Activated CD8-positive, alpha-beta memory T cell treated with anti-CD3 and anti-CD28 coated beads, Interleukin-2, amount 50 U/mL, for 48 hours (primary cell): ENCODE data around the gene UBE2A.

Experiments
- DNase-seq: peaks from one replicate; pipeline ENCODE4 v3.0.0-alpha.2; 2020

UBE2A gene

GRCh38 chrX:119574394-119575266 lies at the start of gene UBE2A:
Gene UBE2A, plus strand, starts transcription at chrX:119574563. Its CDS starts 149 bp downstream, at chrX:119574712.
- DNase-seq: peak; percentile 89

DNA sequence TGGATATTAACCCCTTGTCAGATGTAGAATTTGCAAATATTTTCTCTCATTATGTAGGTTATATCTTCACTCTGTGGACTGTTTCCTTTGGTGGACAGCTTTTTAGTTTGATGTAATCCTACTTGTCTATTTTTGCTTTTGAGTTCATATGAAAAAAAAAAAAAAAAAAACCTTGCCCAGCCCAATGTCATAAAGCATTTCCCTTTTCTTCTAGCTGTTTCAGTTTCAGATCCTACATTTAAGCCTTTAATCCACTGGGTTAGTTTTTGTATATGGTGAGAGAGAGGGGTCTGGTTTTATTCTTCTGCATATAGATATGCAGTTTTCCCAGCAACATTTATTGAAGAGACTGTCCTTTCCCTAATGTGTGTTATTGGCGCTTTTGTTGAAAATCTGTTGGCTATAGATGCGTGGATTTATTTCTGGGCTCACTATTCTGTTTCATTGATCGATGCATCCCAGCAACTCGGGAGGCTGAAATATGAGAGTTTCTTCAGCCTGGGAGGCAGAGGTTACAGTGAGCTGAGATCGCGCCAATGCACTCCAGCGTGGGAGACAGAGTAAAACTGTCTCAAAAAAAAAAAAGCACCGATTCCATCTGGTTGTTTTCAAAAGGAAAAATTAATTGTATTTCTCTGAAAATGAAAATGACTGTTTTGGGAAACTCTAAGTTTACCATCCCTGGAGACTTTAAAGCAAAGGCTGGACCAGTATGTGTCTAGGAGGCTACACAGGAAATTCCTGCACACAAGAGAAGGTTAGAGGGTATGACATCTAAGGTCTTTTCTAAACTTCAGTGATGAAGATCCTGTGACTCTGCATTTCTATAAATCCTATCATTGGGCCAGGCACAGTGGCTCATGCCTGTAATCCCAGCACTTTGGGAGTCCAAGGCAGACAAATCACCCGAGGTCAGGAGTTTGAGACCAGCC lies 44.8 kb upstream of the UBE2A start:
- DNase-seq: no peak

- DNase-seq: no peak
These were observed 36.9 kb upstream of the UBE2A start for GRCh38 chrX:119537487-119537886.

DNA sequence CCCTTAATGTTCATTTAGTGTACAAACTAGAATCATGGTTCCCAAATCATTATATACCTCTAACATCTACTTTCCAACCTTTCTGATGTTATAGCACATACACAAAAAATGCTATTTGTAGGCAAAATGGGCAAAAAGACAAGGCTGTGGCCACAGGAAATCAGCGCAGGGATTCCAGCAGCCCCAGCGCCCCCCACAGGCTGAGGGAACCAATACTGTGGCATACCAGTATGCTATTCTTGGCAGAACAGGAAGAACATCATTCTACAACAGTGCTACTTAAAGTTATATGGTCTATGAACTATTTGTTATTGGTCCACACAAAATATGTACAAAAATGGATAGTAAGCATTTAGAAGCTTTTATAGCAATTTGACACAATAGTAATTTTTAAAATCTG lies 34.5 kb upstream of the UBE2A start:
- DNase-seq: no peak

DNA sequence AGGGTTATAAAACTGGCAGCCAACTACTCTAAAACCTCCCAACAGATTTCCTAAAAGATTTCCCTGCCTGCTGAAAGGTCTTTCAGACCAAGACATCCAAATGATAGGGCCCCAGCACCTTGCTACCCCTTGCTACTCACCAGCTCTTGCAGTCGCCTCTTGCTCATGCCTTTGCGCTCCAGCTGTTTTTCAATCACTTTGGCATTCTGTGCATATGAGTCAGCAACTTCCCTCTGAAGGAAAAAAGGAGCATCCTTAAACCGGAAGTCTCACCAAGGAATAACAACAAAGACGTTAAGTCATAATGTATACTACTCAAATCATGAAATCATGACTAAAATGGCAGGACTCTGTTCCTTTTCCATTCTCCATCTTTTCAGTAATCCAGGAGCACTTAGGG lies 33.2 kb upstream of the UBE2A start:
- DNase-seq: no peak

DNA sequence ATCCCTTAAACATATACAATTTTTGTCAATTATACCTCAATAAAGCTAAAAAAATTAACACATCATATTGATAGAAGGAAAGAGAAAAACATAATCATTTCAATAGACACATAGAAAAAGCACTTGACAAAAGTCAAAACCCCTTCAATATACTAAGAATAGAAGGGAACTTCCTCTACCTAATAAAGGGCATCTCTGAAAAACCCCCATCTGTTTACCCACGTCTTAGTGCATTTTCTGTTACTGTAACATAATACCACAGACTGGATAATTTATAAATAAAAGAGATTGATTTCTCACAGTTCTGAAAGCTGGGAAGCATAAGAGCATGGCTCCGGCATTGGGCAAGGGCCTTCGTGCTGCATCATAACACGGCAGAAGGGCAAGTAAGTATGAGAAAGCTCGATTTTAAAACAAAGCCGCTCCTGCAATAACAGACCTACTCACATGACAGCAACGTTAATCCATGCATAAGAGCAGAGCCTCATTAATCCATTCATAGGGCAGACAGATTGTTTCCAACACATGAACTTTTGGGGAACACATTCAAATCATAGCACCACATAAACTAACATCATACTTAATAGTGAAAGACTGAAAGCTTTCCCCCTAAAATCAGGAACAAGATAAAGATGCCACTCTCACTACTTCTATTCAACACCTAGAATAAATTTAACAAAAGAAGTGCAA lies 24.9 kb upstream of the UBE2A start:
- no peak for DNase-seq

DNA sequence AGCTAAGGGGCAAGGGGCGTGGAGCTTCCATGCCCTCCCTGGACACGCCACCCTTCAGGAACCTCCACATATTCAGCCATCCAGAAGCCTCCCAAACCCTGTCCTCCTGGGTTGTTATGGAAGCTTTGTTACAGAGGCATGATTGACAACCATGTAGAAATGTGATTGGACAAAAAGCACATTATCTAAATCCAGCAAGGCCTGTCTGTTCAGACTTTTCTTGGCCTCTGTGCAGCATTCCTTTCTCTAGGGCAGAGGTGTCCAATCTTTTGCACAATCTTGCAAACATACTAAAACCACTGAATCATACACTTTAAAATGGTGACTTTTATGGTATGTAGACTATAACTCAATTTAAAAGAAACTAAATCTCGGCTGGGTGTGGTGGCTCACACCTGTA lies 21.9 kb upstream of the UBE2A start:
- no peak for DNase-seq

DNA sequence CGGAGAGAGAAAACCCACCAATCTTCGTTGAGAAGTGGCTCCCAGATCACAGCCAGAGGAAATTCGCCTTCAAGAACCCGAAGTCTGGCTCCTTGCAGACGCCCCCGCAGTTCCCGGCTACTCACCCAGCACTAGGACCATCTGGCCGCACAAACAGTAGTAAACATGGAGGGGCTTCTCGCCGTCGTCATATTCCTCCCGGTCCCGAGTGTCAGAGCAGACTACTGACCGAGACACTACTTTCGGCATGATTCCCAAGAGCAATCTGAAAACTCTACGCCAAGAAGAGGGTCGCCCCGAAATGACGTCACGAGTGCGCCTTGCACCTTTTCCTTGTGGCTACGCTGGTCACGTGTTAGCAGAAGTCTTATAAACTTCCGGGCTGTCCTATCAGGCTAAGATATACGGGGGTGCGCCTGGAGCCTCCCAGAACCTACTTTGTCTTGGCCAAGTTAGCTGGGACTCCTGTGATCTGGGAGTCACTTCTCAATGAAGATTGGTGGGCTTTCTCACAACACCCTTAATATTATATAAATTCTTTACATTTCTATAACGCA lies 9.2 kb upstream of the UBE2A start, which contains the start of gene STEEP1:
Gene STEEP1, minus strand, starts transcription at position 303 of the 557 bp plus-strand sequence. Its CDS starts 54 bp downstream, at position 249.
- peak; percentile 89 for DNase-seq

GRCh38 chrX:119570351-119570835 lies 4.0 kb upstream of the UBE2A start:
- no peak for DNase-seq

DNA sequence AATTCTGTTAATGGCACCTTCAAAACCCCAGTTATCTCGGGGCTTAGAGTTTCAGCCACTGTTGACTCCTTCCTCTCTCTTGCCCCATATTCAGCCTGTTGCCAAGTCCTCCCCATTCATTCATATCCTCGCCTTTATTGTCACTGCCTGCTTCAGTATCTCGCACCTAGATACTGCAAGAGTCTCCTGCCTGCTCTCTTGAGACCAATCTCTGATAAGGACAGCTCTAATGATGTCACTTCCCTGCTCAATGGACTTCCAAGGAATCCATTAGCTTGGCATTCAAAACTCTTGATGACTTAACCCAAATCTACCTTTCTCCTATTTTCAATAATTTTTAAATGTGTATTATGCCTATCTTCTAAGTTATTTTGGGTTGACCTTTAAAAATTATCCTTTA lies 1.1 kb upstream of the UBE2A start:
- no peak for DNase-seq

GRCh38 chrX:119573840-119574393 lies 446 bp upstream of the UBE2A start:
- no peak for DNase-seq

- DNase-seq: no peak
These were observed 5.1 kb downstream of the UBE2A start for GRCh38 chrX:119579414-119579813.

DNA sequence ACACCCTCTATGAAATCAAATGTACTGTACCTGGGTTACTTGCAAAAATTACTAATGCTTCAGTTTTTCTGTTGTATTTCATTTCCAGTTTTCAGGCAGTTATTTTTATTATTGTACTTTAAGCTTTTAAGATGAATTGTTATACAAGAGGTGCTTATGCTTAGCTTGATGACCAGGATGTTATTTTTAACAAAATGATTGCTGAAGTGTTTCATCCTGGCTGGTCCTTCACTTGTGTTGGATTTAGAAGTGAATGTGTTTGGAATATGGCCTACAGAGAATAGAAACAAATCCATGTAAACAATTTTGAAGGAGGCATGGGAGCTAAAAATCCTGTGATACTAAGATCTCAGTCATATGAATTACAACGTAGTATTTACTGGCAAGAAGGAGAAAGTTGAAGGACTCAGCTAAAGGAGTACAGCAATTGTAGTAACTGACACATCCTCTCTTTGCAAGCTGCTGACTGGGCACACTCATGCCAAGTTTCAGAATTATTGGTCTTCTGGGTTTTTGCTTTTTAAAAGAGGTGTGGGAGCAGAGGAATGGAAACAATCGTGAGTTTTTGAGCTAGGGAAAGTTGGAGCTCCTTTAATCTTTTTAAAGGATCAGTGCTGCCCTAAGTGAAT lies 9.2 kb downstream of the UBE2A start:
- no peak for DNase-seq

- no peak for DNase-seq
These were observed 15.4 kb downstream of the UBE2A start for GRCh38 chrX:119589810-119590209.

- DNase-seq: no peak
These were observed 28.4 kb downstream of the UBE2A start for GRCh38 chrX:119602701-119603255.

DNA sequence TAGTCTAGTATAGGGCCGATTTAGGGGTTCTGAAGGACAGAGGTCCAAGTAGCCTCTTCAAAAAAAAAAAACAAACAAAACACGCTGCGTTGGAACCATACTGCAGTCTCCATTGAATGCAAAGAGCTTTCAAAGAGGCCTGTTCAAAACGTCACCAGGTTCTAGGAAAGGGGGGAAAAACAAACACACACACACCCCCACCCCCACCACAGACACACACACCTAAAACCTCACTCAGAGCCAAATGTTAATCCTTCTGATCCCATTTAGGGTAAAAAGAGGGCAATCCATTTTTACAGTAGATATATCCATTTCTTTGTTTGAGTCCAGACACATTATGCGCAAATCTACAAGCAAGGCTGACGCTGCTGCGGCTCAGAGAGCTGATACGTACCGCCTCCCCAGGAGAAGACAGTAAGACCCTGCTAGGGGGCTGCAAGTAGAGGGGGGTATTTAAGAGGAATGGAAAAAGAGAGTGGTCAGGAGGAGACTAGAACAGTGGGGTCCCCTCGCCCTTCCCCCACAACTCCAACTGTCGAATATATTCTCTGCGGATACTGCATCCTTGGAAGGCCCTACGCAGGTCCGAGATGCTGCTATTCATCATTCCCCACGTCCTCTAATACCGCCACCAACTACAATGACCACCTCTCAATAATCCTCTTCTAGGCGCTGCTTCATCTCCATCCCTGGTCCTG lies 30.6 kb downstream of the UBE2A start:
- DNase-seq: no peak

DNA sequence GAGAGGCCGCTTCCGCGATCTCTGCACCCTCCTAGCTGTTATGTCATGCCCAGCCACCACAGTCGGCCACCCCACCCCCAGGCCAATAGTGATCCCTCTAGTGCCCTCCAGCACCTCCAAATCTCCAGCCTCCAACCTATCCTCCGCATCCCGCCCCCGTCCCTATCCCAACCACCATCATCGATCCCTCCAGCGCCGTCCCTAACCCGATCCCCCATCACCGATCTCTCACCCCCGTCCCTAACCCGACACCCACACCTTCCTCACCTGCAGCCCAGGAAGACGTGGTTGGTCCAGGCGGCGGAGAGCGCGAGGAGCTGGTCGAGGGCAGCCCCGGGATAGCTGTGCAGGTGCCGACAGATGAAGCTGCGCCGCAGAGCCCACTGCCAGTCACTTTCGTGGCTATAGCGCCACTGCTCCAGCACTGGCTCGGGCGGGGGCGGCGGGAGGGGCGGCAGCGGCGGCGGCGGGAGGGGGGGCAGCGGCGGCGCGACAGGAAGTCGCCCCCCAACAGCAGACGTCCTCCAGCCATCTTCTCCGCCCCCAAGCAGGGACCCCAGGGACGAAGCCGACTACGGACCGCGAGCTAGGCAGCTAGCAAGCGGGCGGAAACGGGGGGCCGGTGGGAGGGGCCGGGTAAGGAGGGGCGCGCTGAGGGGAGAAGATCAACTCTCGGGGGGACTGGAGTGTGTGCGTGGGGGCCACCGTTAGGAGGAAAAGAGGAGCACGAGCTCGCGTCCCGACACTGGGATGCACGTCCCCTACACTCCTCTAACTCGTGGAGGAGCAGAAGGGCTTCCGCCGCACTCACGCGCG lies 31.3 kb downstream of the UBE2A start:
- DNase-seq: peak; percentile 62

DNA sequence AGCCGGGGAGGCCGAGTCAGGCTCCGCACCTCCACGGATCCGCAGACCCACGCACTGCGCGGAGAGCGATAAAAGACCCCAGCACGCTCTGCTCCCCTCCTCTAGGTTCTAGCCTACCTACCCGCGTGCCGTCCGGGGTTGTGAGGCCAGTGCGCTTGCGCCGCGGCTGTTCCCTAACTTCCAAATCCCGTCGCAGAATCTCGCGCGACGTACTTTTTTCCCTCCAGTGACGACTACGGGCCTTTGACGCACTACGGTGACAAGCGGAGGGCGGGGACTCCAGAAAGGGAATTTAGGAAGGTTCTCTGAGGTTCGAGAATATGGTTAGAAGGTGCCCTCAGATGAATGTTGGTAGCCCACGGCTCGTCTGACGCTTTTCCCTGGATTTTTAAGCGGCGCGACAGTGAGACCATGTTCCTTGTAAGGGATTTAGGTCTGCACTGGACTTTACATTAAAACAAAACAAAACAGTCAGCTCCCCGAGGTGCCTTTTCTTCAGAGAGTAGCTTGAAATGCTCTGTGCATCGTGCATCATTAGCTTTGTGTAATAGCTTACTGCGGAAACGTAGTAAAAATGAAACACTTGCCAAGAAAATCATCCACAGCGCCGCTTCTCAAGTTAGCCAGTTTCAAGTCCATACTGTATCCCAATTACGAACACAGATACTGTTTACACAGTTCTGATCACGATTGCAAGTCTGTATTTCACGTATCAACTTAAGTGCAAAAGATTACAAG lies 32.1 kb downstream of the UBE2A start, which contains the start of gene NKRF:
Gene NKRF, minus strand, starts transcription at position 145 of the 738 bp plus-strand sequence.
- peak; percentile 91 for DNase-seq

- no peak for DNase-seq
These were observed 32.6 kb downstream of the UBE2A start for GRCh38 chrX:119607018-119607389.
